ENCODE measurements around the gene ZNF773.
A peak's percentile ranks its signal among the peaks of the same experiment; 100 is the strongest.

DNA sequence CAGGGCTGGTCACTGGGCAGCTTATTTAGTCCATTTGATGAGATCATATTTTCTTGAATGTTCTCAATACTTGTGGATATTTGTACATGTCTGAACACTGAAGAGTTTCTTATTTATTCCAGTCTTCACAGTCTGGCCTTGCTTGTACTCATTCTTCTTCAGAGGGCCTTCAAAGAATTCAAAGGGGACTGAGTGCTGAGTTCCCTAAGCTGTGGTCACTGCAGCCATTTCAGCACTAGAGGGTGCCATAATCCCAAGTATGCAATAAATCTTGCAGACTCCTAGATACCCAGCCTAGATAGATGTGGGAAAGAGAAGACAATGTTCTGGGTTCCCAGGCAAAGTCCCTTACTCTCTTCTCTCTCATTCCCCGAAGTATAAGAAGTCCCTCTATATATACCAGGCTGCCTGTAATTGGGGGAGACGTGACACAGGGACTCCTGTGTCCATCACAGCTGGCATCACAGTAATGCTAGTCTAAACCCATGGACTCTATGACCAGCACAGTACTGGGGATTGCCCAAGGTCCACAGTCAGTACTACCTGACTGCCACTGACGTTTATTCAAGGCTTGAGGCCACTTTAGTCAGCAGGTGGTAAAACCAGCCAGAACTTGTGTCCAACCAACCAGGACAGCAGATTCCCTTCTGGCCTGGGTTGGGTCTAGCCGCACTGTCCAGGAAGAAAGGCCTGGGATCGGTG lies 33.9 kb upstream of the ZNF773 start:
- no peak for TF ChIP-seq EZH2 (optimal IDR thresholded peaks at IDR 0.05; ENCODE audit: low read depth, low read length)
- TF ChIP-seq, protein P1, sequence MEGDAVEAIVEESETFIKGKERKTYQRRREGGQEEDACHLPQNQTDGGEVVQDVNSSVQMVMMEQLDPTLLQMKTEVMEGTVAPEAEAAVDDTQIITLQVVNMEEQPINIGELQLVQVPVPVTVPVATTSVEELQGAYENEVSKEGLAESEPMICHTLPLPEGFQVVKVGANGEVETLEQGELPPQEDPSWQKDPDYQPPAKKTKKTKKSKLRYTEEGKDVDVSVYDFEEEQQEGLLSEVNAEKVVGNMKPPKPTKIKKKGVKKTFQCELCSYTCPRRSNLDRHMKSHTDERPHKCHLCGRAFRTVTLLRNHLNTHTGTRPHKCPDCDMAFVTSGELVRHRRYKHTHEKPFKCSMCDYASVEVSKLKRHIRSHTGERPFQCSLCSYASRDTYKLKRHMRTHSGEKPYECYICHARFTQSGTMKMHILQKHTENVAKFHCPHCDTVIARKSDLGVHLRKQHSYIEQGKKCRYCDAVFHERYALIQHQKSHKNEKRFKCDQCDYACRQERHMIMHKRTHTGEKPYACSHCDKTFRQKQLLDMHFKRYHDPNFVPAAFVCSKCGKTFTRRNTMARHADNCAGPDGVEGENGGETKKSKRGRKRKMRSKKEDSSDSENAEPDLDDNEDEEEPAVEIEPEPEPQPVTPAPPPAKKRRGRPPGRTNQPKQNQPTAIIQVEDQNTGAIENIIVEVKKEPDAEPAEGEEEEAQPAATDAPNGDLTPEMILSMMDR (IDR thresholded peaks at IDR 0.05; ENCODE audit: low read length): peak; percentile 83

Data from MM.1S (cell line).